Measurements from ENCODE around the gene TRPV5.

- TF ChIP-seq, protein P1, sequence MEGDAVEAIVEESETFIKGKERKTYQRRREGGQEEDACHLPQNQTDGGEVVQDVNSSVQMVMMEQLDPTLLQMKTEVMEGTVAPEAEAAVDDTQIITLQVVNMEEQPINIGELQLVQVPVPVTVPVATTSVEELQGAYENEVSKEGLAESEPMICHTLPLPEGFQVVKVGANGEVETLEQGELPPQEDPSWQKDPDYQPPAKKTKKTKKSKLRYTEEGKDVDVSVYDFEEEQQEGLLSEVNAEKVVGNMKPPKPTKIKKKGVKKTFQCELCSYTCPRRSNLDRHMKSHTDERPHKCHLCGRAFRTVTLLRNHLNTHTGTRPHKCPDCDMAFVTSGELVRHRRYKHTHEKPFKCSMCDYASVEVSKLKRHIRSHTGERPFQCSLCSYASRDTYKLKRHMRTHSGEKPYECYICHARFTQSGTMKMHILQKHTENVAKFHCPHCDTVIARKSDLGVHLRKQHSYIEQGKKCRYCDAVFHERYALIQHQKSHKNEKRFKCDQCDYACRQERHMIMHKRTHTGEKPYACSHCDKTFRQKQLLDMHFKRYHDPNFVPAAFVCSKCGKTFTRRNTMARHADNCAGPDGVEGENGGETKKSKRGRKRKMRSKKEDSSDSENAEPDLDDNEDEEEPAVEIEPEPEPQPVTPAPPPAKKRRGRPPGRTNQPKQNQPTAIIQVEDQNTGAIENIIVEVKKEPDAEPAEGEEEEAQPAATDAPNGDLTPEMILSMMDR (IDR thresholded peaks at IDR 0.05), result no peak
- no peak for TF ChIP-seq POLR2A (IDR thresholded peaks at IDR 0.05)
- TF ChIP-seq EP300 (IDR thresholded peaks at IDR 0.05), result no peak
These were observed 24.3 kb downstream of the TRPV5 start for GRCh38 chr7:142908921-142909890.
